Kidney glomerular epithelial cell (primary cell): ENCODE results near the gene RGS19.
"Not testable (repeated sequence)": the region's sequence is repeated elsewhere in the genome, so short reads cannot be mapped to it uniquely, and the experiment has no call there.

ENCODE experiments used
- DNase-seq: peaks from one replicate; lab custom pipeline; 2025; lab: John Stamatoyannopoulos, UW

Gene RGS19

GRCh38 chr20:64095455-64095854, 16.1 kb upstream of the RGS19 start:
- DNase-seq, result no peak

GRCh38 chr20:64093013-64093503, 13.7 kb upstream of the RGS19 start:
- no peak for DNase-seq

GRCh38 chr20:64092258-64093012, 13.1 kb upstream of the RGS19 start:
- no peak for DNase-seq

DNA sequence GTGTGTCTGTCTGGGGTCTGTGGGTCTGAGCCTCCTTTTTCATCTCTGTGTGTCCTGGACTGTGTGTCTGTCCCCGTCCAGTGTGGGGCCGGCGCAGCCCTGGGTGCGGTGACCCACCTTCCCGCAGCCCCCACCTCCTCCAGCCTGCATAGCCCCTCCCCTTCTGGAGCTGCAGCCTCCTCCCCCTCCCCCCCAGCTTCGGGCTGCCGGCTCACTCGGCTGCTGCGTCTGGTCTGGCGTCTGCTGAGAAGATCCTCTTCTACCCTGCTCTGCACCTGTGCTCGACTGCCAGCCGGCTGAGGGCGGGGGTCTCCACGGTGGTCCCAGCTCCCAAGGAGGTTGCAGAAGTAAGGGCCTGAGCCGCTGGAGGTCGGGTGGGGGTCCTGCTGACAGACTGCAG, 12.5 kb upstream of the RGS19 start:
- DNase-seq, result no peak

DNA sequence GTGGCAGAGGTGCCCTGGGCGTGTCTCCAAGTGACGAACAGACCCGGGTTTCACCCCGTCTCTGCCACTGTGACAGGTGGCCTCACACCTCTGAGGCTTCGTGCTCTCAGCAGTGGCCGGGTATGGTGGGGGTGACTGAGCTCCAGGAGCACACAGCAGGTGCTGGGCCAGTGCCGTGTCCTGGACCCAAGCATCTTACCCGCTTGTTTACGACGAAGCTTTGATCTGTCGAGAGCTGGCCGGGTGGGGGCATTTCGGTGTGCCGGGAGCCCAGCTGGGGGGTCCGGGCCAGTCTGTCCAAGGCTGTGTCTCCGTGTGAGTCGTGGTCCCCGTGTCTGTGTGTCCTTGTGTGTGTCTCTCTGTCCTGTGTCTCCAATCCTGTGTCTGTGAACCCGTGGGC, 12.0 kb upstream of the RGS19 start:
- DNase-seq, result no peak

GRCh38 chr20:64090165-64090564, 10.8 kb upstream of the RGS19 start:
- DNase-seq, result no peak

- not testable (repeated sequence) for DNase-seq
Measured at GRCh38 chr20:64088586-64088985, 9.3 kb upstream of the RGS19 start.

- not testable (repeated sequence) for DNase-seq
Measured at GRCh38 chr20:64087226-64087825, 8.0 kb upstream of the RGS19 start.

- DNase-seq, result no peak
Measured at GRCh38 chr20:64086801-64087200, 7.5 kb upstream of the RGS19 start.

GRCh38 chr20:64084685-64085152, 5.4 kb upstream of the RGS19 start:
- DNase-seq, result no peak

DNA sequence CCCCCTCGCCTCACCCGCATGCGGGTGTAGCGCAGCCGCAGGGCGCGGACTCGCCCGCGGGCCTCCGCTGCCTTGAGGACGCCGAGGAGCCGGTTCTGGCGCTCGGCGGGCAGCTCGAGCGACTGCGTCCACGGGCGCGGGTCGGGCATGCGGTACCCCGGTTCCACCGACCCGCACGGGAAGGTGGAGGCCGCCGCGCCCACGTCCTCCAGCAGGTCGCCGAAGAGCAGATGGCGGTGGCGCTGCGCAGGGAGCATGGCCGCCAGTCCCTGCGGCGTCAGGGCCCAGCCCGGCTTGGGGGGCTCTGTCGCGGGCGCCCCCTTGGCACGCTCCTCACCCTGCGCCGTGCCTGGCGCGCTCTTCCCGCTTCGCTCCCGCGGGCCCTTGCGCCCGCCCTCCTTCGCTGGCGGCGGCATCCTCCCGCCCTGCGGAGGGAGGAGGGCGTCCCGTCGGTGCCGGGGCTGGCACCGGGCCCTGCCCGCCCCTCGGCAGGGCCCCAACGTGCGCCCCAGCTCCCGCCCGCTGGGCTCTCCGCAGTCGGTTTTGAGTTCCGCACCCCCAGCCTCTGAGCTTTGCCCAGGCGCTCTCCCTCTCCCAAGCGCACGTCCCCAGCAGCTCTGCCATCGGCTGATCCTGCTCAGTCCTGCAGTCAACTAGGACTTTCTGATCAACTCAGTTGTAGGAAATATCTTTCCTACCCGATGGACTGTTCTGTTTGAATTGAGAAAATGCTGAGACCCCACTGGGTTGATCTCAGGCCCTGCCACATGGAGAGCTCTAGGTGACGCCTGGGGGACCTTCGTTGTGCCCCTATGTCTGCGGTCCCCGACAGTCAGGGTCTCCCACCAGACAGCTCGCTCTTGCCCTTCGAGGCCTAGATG, 4.7 kb upstream of the RGS19 start, which contains the start of gene LKAAEAR1:
Gene LKAAEAR1, minus strand, starts transcription at position 595 of the 881 bp plus-strand sequence. Its CDS starts 179 bp downstream, at position 416.
- no peak for DNase-seq

GRCh38 chr20:64083378-64083803, 4.1 kb upstream of the RGS19 start:
- DNase-seq, result peak; percentile 9

DNA sequence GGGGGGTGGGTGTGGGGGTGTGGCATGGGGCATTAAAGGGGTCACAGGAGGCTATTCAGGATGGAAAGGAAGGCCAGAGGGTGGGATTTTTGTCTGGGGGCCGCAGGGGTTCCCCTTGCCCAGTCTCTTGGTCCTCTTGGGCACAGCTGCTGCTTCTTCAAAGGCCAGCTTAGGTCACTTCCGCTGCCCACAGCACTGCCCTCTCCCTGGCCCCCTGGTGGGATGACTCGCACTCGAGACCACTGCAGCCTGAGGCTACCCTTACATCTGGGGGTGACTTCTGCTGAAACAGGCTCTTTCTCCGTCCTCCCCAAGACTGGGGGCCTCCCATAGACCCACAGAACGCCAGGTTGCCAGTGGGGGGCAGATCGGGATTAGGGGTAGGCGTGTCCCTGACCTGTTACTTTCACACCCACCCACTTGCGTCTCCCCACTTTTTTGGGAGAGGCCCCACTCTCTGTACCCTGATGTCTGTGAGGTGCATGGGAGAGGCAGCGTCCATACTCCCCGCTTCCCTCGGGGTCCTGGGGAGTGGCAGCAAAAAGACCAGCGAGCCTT, 3.6 kb upstream of the RGS19 start:
- no peak for DNase-seq

- no peak for DNase-seq
Measured at GRCh38 chr20:64082126-64082731, 2.9 kb upstream of the RGS19 start.

DNA sequence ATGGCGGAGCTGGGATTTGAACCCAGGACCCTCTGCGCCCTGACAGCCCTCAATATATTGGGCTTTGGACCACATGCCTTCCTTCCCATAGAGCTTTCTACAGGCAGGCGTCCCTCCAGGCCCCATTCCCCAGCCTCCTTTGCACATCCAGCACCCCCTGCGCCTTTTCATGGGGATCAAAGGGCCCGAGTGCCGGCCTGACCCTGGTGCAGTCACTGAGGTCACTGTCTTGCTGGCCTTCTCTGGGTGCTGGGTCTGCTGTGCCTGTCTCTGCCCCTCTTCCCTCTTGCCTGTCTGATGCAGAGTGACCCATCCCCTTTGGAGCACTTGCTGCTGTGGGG, 2.3 kb upstream of the RGS19 start:
- no peak for DNase-seq

DNA sequence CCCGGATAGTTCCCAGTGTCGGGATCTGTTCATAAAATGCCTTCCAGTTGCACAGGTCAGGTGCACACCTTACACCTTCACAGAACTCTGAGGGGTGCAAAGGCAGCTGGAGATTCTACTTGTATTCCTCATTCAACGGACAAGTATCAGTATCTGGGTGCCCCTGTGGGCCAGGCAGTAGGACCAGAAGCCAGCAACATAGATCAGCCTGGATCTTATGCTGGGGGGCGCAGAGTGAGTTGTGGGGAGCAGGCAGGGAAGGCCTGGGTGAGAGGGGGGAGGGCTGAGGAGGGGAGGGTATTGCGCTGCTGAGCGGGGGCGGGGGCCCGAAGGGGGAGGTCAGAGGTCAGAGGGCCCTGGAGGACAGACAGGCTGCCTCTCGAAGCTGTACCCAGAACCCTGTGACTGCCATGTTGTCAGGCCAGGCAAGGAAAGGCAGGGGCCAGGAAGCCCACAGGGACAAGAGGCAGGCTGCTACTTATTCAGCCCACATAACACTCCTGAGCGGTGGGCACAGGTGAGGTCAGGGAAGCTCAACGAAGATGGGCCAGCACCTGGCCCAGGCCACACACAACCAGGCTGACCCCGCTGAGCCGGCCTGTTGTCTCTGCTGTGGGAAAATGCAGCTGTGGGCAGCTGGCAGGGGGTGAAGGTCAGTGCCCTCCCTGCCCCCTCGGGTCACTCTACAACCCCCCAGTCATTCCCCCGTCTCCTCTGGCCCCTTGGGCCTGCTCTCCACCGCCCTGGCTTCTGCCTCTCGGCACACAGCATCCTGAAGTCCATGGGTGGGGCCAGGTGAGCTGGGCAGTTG, 1.7 kb upstream of the RGS19 start:
- no peak for DNase-seq

GRCh38 chr20:64080013-64080812, 895 bp upstream of the RGS19 start, which contains the start of gene OPRL1:
TSS of gene OPRL1 (plus strand) at chr20:64080082. CDS start at chr20:64092721, 12,639 bp downstream.
- DNase-seq, result no peak

DNA sequence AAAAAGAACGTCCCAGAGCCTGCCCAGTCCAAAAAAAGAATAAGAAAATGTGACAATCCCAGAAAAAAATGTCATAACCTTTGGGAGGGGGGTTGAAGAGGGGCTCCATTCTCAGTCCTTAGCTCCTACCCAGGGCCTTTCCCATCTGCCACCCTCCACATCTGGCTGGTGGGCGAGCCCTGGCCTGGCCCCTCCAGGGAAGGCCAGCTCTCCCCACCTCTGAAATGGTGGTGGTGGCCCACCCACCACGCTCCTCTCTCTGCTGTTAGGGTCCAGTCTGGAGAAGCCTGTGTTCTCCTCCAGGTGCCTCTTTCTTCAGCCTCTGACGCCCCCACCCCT, 415 bp downstream of the RGS19 start:
- DNase-seq, result no peak

DNA sequence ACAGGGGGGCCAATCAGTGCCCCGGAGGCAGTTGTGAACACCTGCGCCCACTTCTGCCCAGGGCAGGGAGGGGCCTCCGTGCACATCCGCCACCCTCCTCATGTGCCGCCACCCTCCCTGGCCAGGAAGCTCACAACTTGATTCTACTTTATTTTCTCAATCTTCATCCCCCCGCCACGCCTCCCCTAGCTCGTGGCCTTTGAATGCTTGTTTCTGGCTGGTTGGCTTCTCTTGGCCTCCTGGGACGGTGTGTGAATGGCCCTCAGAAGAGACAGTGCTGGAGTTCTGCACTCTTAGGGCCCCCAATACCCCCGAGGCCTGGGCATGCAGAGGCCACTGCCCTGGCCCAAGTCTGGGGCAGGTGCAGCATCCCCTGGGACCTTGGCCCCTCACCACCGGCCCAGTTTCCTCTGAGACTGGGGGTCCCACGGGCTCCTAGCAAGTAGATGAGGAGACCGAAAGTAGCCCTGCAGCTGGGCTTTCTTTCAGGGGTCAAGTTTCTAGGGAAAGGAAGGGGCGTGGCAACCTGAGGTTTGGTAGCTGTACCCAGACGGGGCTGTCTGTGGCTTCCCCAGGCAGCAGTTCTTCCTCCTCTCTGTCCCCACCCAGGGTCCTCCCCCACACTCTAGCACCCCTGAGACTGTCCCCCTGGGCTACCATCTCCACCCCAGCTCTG, 1.3 kb downstream of the RGS19 start:
- no peak for DNase-seq

DNA sequence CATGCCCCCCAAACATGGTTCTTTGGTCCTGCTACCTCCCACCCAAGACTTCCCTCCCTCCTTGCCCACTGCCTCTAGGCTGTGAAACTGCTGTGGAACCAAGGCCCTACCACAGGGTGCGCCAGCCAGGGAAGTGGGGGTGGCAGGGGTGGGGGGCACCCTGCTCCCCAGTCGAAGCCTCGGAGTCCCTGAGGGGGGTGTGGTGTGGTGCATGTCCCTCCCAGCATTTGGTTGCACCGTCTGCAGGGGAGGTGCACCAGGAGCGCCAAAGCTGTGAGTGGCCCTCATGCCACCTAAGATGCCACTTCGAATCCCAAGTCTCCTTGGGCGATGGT, 1.8 kb downstream of the RGS19 start:
- no peak for DNase-seq
